Measurements from ENCODE around the gene MN1.

GRCh38 chr22:27803841-27804415, 2.4 kb upstream of the MN1 start:
- TF ChIP-seq CTCF (IDR thresholded peaks at IDR 0.05) (no peak), POLR2A (IDR thresholded peaks at IDR 0.05) (no peak), POLR2AphosphoS5 (IDR thresholded peaks at IDR 0.05) (no peak)

All from breast epithelium (tissue), 3 donors.